HG03442 (cell line): ENCODE measurements around the gene PLCD3.

Experiments
- ATAC-seq: cut with Tn5 transposase; IDR thresholded peaks from one replicate; pipeline ENCODE4 v1.9.1; 2021; ENCODE audit warnings: mild to moderate bottlenecking, moderate library complexity; ENCODE audit not compliant: unreplicated experiment

PLCD3 gene

DNA sequence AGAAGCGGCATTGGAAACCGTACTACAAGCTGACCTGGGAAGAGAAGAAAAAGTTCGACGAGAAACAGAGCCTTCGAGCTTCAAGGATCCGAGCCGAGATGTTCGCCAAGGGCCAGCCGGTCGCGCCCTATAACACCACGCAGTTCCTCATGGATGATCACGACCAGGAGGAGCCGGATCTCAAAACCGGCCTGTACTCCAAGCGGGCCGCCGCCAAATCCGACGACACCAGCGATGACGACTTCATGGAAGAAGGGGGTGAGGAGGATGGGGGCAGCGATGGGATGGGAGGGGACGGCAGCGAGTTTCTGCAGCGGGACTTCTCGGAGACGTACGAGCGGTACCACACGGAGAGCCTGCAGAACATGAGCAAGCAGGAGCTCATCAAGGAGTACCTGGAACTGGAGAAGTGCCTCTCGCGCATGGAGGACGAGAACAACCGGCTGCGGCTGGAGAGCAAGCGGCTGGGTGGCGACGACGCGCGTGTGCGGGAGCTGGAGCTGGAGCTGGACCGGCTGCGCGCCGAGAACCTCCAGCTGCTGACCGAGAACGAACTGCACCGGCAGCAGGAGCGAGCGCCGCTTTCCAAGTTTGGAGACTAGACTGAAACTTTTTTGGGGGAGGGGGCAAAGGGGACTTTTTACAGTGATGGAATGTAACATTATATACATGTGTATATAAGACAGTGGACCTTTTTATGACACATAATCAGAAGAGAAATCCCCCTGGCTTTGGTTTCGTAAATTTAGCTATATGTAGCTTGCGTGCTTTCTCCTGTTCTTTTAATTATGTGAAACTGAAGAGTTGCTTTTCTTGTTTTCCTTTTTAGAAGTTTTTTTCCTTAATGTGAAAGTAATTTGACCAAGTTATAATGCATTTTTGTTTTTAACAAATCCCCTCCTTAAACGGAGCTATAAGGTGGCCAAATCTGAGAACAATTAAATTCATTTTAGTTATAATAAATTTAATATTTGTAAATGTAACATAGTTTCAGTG is 17.7 kb upstream of the PLCD3 start:
- no peak for ATAC-seq

DNA sequence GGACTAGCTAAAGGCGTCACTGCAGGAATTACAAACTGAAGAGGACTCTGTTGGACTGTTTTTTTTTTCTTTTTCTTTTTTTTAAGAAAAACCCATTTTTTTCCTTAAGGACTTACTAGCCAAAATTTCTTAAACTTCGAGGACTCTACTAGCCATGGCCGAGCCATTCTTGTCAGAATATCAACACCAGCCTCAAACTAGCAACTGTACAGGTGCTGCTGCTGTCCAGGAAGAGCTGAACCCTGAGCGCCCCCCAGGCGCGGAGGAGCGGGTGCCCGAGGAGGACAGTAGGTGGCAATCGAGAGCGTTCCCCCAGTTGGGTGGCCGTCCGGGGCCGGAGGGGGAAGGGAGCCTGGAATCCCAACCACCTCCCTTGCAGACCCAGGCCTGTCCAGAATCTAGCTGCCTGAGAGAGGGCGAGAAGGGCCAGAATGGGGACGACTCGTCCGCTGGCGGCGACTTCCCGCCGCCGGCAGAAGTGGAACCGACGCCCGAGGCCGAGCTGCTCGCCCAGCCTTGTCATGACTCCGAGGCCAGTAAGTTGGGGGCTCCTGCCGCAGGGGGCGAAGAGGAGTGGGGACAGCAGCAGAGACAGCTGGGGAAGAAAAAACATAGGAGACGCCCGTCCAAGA is 16.8 kb upstream of the PLCD3 start:
- ATAC-seq: peak; percentile 21

DNA sequence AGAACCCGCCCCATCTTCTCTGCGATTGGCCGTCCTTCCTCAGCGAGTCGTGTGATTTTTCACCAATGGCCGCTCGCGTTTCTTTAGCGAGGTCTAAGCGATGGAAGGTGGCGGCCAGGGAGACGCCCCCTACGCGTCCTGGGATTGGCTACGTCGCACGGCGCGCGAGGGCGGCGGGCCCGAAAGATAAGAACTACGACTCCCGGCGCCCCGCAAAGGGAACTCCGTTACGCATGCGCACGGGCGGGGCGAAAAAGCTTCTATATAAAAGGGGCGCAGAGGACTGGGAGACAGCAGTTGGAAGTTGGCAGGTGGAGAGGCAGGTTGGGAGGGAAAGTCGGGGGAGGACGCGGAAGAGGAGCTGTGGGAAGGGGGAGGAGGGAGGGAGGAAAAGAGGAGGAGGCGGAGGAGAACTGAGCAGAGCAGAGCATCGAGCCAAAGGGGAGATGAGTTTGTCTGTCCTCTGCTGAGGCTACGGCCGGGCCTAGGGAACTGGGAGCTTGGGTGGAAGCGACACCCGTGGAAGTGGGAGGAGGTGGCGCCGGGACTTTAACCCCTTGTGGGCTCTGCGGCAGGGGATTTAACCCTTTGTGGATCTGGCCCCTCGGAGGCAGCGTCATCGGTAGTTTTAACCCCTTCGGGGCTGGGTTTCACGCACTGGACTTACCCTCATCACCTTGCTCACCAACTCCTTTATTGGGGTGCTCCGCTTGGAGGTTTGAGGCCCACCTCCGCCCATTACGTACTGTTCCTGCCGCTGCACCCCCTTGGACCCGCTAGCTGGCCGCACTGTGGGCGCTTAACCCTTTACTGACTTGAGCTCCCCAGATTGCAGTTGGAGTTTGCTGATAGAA is 16.1 kb upstream of the PLCD3 start, which contains the start of gene HEXIM1:
Gene HEXIM1, plus strand, starts transcription at position 293 of the 854 bp plus-strand sequence. CDS start 716 bp downstream, outside the sequence.
- peak; percentile 68 for ATAC-seq

DNA sequence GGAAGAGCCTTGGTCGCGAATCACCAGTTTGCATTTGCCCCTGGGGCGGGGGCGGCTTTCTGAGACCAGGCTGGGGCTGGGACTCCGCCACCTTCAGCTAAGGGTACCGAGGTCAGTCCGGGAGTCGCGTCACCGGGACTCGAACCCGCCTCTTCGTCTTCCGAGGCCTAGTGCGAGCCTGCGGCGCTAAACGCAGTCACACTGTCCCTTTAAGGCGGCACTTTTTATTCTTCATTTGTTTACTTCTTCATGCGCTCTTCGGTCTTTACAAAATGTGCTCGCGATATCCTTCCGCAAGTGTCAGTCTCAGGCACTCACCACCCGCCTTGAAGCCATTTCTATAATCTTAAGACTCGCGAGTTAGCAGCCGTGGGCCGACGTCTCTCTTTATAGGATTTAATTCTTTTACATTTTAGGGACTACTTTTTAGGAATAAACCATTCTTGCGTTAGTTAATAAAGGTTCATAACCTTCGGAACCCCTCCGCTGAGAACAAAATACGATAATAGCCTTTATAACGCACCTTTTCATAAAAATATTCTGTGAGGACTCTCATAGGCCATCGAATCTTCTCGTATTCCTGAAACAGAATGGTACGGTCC is 15.4 kb upstream of the PLCD3 start:
- no peak for ATAC-seq

DNA sequence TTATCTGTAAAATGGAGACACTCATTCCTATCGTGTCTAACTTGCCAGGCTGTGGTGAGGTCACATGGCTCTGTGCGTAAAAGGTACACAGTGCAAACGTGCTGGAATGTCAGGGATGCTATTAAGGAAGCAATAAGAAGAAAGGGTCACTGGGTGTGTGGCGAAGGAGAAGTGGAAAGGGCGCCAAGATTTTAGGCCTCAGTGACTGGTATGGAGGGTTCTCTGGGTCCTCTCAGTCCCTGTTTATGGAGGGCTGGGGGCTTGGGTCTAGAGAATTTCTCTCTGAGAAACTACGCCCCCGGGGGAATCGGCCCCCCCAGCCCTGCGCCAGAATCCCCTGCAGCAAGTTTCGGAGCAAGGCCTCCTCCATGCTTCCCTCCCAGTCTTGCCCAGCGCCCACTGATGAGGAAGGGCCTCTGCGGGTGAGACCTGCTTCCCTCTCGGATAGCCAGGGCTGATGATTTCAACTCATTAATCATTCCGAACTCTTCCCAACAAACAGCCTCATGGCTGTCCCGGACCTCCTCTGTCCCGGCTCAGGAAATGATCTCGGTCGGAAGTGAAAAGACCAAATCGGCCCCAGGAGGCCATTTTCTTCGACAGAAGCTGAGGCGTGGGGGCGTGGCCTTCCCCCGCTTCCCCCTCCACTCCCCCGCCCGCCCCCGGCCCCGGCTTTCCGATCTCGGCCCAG is 14.7 kb upstream of the PLCD3 start:
- ATAC-seq: no peak

DNA sequence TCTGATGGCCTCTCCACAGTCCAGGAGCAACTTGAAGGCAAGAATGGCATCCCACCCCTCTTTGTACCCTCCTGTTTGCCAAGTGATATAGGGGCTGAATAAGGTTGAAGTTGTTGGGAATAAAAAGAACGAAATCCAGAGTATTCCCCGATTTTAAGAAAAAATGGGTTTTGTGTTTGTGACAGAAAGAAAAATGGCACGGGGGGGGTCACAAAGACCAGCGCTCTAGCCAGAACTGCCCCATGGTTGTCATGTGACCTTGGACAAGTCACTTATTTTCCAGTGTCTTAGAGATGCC is 14.2 kb upstream of the PLCD3 start:
- no peak for ATAC-seq

DNA sequence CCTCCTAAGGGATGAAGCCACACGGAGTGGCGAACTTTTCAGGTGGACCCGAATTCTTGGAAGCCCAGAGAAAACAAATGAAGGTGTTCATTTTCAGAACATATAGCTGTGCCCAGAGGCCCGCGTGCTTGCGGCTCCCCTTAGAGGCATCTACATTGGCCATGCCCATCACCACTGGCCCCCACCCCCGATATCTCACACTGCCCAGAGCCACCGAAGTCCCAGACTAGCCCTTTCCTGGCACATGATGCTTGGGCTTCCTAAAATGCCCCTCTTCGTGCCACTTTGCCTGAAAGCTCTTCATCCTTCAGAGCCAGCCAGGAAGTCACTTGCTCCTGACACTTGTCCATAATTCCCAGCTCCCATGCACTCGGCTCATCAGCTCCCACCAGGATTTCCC is 13.9 kb upstream of the PLCD3 start:
- no peak for ATAC-seq

DNA sequence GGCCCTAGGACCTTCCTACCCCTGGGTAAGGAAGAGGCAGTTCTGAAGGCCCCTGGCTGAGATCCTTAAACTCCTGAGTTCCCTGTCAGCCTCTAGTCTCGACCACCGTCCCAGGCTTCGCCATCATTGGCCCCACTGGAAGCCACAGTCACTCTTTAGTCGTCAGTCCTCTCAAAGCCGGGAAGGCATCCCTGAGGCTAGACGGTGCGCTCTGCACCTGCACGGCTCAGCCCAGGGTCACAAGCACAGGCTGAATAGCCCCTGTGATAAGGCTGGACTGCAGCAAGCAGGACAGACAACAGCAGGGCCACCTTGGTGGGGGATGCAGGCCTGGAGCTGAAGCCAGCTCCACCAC is 12.7 kb upstream of the PLCD3 start:
- no peak for ATAC-seq

DNA sequence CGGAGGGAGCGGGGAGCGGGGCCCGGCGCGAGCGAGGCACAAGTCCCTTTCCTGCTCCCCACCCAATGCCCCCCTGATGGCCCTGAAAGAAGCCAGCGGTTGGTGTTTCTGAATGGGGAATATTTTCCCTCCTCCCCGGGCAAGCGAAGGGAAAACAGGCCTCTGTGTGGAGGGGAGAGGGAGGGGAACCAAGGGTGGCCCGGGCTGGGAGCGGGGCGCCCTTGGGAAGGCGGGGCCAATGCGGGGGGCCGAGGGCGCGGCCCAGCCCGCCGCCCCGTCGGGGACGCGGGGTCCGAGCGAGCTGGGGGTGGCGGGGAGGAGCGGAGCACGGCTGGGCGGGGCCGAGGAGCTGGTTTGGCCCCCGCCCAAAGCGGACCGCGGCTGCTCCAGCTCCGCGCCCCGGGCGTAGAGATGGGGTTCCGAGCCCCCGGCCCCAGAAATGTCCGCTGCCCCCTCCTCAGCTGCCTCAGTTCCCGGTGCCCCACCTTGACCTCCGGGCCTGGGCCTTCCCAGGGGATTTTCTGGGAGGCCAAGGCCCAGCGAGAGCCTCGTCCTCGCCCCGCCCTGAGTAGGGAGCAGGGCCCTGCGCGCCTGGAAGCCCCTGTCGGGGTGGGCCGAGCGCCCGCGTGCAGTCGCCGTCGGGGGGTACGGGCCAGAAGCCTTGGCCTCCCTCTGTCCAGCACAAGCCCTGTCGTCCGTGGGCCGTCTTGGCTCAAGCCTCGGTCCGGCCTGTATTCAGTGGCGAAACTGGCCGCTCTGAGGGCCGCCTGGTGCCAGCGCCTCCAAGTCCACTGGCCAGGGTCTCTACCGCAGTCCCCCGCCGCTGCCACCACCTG is 12.1 kb upstream of the PLCD3 start:
- no peak for ATAC-seq

DNA sequence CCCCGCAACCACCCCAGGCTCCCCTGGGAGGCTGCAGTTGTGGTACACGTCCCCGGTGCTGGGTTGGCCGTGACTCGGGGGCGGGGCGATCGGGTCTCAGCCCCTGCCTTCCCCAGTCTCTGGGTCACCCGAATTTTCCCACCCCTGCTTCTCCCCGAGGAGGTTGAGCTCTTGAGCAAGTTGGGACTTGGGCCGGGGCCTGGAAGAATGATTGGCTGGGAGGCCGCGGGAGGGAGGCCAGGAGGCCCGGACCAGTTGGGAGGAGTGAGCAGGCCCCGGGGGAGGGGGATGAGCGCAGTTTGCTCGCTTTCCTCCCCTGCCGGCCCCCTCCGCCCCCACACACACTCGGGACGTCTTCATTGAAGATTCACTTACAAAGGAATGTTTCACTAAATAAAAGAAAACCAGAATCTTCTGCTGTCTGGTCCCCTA is 11.5 kb upstream of the PLCD3 start:
- no peak for ATAC-seq

DNA sequence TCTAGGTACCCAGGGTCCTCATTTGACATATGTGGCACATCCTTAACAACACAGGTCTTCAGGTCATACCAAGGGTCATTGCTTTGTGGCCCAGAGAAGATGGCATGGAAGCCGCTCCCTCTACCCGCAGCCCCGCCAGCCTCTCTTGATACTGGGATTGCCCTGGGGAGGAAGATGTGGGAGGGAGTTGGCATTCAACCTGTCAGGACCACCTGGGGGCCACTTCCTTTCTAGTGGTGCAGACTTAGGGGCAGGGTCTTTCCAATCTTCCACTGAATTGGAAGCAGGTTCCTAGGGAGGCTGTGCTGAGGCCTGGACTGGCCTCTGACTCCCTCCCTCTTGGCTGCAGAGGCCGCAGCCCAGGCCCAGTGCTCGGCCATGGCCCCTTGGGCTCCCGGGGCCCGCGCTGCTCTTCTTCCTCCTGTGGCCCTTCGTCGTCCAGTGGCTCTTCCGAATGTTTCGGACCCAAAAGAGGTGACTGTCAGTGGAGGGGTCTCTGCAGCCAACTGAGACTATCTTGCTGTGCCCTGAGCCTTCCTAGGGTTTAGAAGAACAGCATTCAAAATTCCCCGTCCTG is 10.9 kb upstream of the PLCD3 start:
- ATAC-seq: no peak

DNA sequence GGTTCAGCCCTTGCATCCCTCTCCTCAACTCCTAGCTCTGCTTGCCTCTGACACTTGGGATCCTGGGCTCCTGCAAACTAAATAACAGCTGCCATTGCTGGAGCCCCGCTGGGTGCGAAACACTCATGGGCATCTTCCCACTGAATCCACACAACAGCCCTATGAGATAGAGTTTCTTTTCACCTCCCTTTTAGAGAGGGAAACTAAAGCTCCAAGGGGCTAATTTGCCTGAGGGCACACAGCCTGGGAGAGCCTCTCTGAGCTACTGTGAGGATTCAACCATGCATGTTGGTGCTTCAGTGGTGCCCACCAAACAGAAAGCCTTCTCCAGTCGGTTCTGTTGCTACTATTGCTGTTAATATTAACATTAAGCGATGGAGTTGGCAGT is 7.2 kb upstream of the PLCD3 start:
- ATAC-seq: no peak

DNA sequence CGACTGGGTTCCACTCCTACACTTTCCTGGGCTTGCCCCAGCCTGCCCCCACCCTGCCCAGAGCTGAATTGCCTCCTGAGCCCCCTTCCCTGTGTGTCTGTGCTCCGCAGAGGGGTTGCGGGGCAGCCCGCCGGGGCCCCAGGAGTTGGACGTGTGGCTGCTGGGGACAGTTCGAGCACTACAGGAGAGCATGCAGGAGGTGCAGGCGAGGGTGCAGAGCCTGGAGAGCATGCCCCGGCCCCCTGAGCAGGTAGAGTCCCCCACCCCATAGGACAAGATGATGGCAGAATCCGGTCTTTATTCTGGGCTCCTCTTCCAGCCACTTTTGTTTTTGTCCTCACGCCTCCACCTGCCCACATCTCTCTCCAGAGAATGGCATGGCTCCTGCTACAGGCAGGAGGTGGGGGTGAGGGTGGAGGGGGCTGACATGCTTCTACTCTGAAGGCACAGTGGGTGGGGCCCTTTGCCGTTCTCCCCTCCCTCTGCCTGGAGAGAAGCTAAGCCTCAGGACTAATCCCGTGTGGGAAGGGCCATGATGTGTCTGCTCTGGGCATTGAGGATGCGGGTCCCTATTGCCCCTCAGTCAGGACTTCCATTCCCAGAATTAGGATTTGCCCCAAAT is 6.7 kb upstream of the PLCD3 start:
- no peak for ATAC-seq

DNA sequence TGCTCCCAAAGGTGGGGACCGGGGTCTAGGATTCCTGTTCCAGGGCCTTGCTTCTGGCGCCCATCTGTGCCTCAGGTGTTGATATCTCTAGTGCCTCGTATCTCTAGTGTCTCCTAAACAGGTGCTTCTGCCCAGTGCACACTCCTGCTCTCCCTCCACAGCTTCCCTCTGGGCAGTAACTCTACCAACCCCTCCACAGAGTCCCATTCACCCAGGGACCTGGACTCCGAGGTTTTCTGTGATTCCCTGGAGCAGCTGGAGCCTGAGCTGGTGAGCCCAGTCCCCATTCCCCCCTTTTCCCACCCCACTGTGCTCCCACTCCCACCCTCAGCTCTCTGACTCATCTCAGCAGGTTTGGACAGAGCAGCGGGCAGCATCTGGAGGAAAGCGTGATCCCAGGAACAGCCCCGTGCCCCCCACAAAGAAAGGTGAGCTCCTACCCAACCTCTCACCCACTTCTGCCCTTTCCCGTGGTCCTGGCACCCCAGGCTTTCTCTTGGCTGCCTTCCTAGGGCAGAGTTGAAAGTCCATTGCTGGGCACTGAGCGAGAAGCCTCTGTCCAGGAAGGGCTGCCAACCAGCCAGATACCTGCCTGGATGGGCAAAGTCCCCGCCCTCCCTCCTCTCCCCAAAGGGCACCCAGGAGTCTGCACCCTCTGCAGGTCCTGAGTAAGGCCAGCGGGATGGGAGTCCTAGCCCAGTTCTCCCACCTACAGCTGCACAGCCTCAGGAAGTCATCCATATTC is 5.4 kb upstream of the PLCD3 start:
- no peak for ATAC-seq

DNA sequence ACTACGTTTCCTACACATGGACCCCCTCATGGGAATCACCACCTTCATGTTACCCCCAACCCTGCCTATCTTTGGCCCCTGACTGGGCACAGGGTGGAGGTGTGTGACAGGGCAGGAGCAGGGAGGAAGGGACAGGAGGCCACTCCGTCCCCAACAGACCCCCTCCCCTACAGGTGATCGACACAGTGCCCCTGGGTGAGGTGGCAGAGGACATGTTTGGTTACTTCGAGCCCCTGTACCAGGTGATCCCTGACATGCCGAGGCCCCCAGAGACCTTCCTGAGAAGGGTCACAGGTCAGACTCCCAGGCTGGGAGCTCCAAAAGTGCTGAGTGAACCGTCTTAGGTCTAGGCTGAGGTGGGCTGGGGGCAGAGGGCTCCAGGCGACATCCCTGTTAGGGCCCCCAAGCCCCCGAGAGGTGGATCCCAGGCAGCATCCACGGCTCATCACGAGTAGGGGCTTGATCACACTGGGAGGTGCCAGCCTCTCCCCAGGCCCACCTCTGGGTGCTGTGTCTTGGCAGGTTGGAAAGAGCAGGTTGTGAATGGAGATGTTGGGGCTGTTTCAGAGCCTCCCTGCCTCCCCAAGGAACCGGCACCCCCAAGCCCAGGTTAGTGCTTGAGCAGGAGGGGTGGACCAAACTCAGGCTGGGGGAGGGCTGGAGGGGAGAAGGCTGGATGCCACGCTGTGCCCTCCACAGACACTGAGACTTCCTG is 4.7 kb upstream of the PLCD3 start:
- no peak for ATAC-seq

DNA sequence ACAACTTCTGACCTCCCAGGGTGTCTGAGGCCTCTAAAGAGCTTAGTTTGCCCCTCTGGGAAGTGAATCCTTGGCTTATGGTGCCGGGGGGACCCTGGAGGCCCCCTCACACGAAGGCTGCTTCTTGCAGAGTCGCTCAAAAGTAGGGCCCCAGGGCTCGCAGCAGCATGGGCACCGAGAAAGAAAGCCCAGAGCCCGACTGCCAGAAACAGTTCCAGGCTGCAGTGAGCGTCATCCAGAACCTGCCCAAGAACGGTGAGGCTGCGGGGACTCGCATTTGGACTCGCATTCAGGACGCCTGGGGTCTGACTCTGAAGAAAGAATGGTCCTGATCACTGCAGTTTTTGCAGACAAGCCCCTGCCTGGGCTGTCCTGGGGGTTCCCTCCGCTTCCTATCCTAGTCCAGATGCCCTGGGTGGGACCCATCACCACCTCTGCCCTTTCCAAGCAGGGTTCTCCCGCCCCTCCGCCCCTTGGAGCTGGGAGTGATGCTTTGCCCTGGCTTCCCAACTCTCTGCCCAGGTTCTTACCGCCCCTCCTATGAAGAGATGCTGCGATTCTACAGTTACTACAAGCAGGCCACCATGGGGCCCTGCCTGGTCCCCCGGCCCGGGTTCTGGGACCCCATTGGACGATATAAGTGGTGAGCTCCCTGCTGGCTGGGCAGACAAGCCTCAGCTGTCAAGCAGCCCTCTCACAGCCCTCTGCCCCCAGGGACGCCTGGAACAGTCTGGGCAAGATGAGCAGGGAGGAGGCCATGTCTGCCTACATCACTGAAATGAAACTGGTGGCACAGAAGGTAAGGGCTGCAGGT is 3.9 kb upstream of the PLCD3 start:
- no peak for ATAC-seq
